HEK293 (cell line): ENCODE data around the gene NCOR2.

ENCODE experiments used
- BCL11B ChIP-seq: fragments of 450-650 bp; formaldehyde crosslinking; IDR thresholded peaks from 2 replicates; pipeline ENCODE4 v1.5.1; 2016; ENCODE audit warnings: low read depth, missing biosample characterization, missing genetic modification characterization
- FEZF1 ChIP-seq: fragments of 450-650 bp; formaldehyde crosslinking; IDR thresholded peaks from 2 replicates; pipeline ENCODE4 v1.5.1; 2016; ENCODE audit warnings: missing biosample characterization, missing genetic modification characterization
- MEIS1 ChIP-seq: sonication (generic); formaldehyde crosslinking; IDR thresholded peaks from 2 replicates; pipeline ENCODE4 v1.8.1; 2022; ENCODE audit warnings: missing genetic modification reagents, mild to moderate bottlenecking, borderline replicate concordance
- REPIN1 ChIP-seq: fragments of 450-650 bp; formaldehyde crosslinking; IDR thresholded peaks from 2 replicates; pipeline ENCODE4 v1.5.1; 2017; ENCODE audit warnings: missing biosample characterization, missing genetic modification characterization, low read depth
- YY2 ChIP-seq: fragments of 450-650 bp; formaldehyde crosslinking; IDR thresholded peaks from 2 replicates; pipeline ENCODE4 v1.5.1; 2016; ENCODE audit warnings: missing biosample characterization, missing genetic modification characterization
- ZNF157 ChIP-seq: fragments of 450-650 bp; formaldehyde crosslinking; IDR thresholded peaks from 2 replicates; pipeline ENCODE4 v1.5.1; 2016; ENCODE audit warnings: missing biosample characterization, missing genetic modification characterization
- ZNF19 ChIP-seq: fragments of 450-650 bp; formaldehyde crosslinking; IDR thresholded peaks from 2 replicates; pipeline ENCODE4; 2016; ENCODE audit warnings: missing biosample characterization, missing genetic modification characterization, low read depth
- ZNF214 ChIP-seq: fragments of 450-650 bp; formaldehyde crosslinking; IDR thresholded peaks from 2 replicates; pipeline ENCODE4 v1.5.1; 2017; ENCODE audit warnings: missing biosample characterization, mild to moderate bottlenecking, missing genetic modification characterization, borderline replicate concordance
- ZNF335 ChIP-seq: fragments of 450-650 bp; formaldehyde crosslinking; conservative IDR thresholded peaks from 2 replicates; pipeline ENCODE4 v1.5.1; 2016; ENCODE audit warnings: missing biosample characterization, missing genetic modification characterization
- ZNF394 ChIP-seq: fragments of 450-650 bp; formaldehyde crosslinking; IDR thresholded peaks from 2 replicates; pipeline ENCODE4 v1.5.1; 2016; ENCODE audit warnings: missing biosample characterization, missing genetic modification characterization, mild to moderate bottlenecking, moderate library complexity, borderline replicate concordance
- ZNF529 ChIP-seq: fragments of 450-650 bp; formaldehyde crosslinking; IDR thresholded peaks from 2 replicates; pipeline ENCODE4 v1.5.1; 2017; ENCODE audit warnings: missing genetic modification characterization, missing biosample characterization; ENCODE audit not compliant: insufficient replicate concordance
- ZNF585B ChIP-seq: fragments of 450-650 bp; formaldehyde crosslinking; IDR thresholded peaks from 2 replicates; pipeline ENCODE4 v1.5.1; 2016; ENCODE audit warnings: missing biosample characterization, missing genetic modification characterization
- ZNF623 ChIP-seq: fragments of 450-650 bp; formaldehyde crosslinking; IDR thresholded peaks from 2 replicates; pipeline ENCODE4 v1.5.1; 2016; ENCODE audit warnings: missing biosample characterization, missing genetic modification characterization
- ZNF76 ChIP-seq: fragments of 450-650 bp; formaldehyde crosslinking; IDR thresholded peaks from 2 replicates; pipeline ENCODE4; 2016; ENCODE audit warnings: low read depth, missing biosample characterization, missing genetic modification characterization, borderline replicate concordance
- ZNF791 ChIP-seq: fragments of 450-650 bp; formaldehyde crosslinking; IDR thresholded peaks from 2 replicates; pipeline ENCODE4 v1.5.1; 2016; ENCODE audit warnings: missing biosample characterization, missing genetic modification characterization
- ZSCAN23 ChIP-seq: fragments of 450-650 bp; formaldehyde crosslinking; IDR thresholded peaks from 2 replicates; pipeline ENCODE4 v1.5.1; 2016; ENCODE audit warnings: missing biosample characterization, missing genetic modification characterization
- TF ChIP-seq, protein P1 (sequence below): fragments of 450-650 bp; formaldehyde crosslinking; IDR thresholded peaks from 2 replicates; pipeline ENCODE4 v1.5.1; 2016; ENCODE audit warnings: missing biosample characterization, missing genetic modification characterization
- TF ChIP-seq, protein P2 (sequence below): fragments of 450-650 bp; formaldehyde crosslinking; IDR thresholded peaks from 2 replicates; pipeline ENCODE4 v1.5.1; 2016; ENCODE audit warnings: missing biosample characterization, missing genetic modification characterization
- TF ChIP-seq, protein P3 (sequence below): fragments of 450-650 bp; formaldehyde crosslinking; IDR thresholded peaks from 2 replicates; pipeline ENCODE4 v1.5.1; 2016; ENCODE audit warnings: missing biosample characterization, missing genetic modification characterization
- TF ChIP-seq, protein P4 (sequence below): fragments of 450-650 bp; formaldehyde crosslinking; IDR thresholded peaks from 2 replicates; pipeline ENCODE4 v1.5.1; 2016; ENCODE audit warnings: missing biosample characterization, missing genetic modification characterization
- TF ChIP-seq, protein P5 (sequence below): fragments of 450-650 bp; formaldehyde crosslinking; IDR thresholded peaks from 2 replicates; pipeline ENCODE4 v1.5.1; 2017; ENCODE audit warnings: missing biosample characterization, missing genetic modification characterization
- TF ChIP-seq, protein P6 (sequence below): fragments of 450-650 bp; formaldehyde crosslinking; IDR thresholded peaks from 2 replicates; pipeline ENCODE4 v1.5.1; 2017; ENCODE audit warnings: missing biosample characterization, mild to moderate bottlenecking, missing genetic modification characterization, moderate library complexity
- TF ChIP-seq, protein P7 (sequence below): fragments of 450-650 bp; formaldehyde crosslinking; IDR thresholded peaks from 2 replicates; pipeline ENCODE4 v1.5.1; 2016; ENCODE audit warnings: missing biosample characterization, missing genetic modification characterization
- TF ChIP-seq, protein P8 (sequence below): sonication (generic); formaldehyde crosslinking; IDR thresholded peaks from 2 replicates; pipeline ENCODE4 v1.8.1; 2022; ENCODE audit warnings: mild to moderate bottlenecking, moderate library complexity, missing genetic modification reagents

Gene NCOR2

DNA sequence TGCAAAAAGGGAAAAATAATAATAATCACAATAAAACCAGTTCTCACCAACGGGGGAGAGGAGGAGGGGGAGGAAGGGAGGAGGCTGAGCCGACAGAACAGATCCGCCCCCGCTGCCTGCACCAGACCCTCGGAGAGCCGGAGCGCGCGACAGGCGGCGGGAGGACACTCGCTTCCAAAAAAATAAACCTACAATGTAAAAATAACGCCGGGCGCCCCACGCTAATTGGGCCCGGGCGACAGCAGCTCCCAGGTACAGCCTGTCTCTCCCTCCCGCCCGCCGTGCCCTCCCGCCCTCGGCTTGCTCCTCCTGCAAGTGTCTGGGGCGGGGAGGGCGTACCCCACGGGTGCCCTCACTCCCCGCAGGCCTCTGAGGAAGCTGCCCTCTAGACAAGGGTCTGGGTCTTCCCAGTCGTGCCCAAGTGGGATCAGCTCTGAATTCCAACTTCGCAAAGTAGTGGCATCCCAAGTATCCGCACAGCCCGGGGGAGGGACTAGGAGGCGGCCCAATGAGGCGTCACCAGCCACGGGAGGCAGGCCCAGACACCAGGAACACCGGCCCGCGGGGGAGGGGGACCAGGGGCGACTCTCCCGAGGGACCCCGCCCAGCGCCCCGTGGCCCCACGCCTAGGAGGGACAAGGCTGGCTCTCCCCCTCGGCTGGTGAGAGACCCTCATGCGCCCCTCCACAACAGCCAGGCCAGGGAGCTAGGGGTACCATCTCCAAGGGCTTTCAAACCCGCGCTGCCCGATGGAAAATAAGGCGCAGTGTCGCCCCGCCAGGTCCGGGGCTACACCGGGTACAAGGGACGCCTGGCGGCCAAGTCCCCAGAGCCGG lies 1.0 kb downstream of the NCOR2 start (continued):
- TF ChIP-seq, protein P1, sequence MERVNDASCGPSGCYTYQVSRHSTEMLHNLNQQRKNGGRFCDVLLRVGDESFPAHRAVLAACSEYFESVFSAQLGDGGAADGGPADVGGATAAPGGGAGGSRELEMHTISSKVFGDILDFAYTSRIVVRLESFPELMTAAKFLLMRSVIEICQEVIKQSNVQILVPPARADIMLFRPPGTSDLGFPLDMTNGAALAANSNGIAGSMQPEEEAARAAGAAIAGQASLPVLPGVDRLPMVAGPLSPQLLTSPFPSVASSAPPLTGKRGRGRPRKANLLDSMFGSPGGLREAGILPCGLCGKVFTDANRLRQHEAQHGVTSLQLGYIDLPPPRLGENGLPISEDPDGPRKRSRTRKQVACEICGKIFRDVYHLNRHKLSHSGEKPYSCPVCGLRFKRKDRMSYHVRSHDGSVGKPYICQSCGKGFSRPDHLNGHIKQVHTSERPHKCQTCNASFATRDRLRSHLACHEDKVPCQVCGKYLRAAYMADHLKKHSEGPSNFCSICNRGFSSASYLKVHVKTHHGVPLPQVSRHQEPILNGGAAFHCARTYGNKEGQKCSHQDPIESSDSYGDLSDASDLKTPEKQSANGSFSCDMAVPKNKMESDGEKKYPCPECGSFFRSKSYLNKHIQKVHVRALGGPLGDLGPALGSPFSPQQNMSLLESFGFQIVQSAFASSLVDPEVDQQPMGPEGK (tag by site-specific recombination): peak; percentile 96
- TF ChIP-seq ZNF394 (tag by site-specific recombination) (0 out of 2 replicates have a peak, but pooled peaks have one; percentile 17), BCL11B (tag by site-specific recombination) (no peak), REPIN1 (tag by site-specific recombination) (no peak), ZNF623 (tag by site-specific recombination) (no peak), ZSCAN23 (no peak), ZNF76 (tag by site-specific recombination) (peak; percentile 56; the same call in 1 of the 2 replicates), ZNF214 (tag by site-specific recombination) (no peak), FEZF1 (no peak), ZNF585B (tag by site-specific recombination) (no peak), ZNF19 (no peak), ZNF335 (tag by site-specific recombination) (peak; percentile 98), ZNF157 (tag by site-specific recombination) (no peak), YY2 (tag by site-specific recombination) (no peak), ZNF791 (tag by site-specific recombination) (no peak), MEIS1 (no peak), ZNF529 (tag by site-specific recombination) (no peak)
- TF ChIP-seq, protein P2, sequence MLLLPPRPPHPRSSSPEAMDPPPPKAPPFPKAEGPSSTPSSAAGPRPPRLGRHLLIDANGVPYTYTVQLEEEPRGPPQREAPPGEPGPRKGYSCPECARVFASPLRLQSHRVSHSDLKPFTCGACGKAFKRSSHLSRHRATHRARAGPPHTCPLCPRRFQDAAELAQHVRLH (tag by site-specific recombination): no peak
- TF ChIP-seq, protein P3, sequence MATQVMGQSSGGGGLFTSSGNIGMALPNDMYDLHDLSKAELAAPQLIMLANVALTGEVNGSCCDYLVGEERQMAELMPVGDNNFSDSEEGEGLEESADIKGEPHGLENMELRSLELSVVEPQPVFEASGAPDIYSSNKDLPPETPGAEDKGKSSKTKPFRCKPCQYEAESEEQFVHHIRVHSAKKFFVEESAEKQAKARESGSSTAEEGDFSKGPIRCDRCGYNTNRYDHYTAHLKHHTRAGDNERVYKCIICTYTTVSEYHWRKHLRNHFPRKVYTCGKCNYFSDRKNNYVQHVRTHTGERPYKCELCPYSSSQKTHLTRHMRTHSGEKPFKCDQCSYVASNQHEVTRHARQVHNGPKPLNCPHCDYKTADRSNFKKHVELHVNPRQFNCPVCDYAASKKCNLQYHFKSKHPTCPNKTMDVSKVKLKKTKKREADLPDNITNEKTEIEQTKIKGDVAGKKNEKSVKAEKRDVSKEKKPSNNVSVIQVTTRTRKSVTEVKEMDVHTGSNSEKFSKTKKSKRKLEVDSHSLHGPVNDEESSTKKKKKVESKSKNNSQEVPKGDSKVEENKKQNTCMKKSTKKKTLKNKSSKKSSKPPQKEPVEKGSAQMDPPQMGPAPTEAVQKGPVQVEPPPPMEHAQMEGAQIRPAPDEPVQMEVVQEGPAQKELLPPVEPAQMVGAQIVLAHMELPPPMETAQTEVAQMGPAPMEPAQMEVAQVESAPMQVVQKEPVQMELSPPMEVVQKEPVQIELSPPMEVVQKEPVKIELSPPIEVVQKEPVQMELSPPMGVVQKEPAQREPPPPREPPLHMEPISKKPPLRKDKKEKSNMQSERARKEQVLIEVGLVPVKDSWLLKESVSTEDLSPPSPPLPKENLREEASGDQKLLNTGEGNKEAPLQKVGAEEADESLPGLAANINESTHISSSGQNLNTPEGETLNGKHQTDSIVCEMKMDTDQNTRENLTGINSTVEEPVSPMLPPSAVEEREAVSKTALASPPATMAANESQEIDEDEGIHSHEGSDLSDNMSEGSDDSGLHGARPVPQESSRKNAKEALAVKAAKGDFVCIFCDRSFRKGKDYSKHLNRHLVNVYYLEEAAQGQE (tag by site-specific recombination): no peak
- TF ChIP-seq, protein P4, sequence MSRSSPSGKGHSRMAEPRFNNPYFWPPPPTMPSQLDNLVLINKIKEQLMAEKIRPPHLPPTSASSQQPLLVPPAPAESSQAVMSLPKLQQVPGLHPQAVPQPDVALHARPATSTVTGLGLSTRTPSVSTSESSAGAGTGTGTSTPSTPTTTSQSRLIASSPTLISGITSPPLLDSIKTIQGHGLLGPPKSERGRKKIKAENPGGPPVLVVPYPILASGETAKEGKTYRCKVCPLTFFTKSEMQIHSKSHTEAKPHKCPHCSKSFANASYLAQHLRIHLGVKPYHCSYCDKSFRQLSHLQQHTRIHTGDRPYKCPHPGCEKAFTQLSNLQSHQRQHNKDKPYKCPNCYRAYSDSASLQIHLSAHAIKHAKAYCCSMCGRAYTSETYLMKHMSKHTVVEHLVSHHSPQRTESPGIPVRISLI: no peak
- TF ChIP-seq, protein P5, sequence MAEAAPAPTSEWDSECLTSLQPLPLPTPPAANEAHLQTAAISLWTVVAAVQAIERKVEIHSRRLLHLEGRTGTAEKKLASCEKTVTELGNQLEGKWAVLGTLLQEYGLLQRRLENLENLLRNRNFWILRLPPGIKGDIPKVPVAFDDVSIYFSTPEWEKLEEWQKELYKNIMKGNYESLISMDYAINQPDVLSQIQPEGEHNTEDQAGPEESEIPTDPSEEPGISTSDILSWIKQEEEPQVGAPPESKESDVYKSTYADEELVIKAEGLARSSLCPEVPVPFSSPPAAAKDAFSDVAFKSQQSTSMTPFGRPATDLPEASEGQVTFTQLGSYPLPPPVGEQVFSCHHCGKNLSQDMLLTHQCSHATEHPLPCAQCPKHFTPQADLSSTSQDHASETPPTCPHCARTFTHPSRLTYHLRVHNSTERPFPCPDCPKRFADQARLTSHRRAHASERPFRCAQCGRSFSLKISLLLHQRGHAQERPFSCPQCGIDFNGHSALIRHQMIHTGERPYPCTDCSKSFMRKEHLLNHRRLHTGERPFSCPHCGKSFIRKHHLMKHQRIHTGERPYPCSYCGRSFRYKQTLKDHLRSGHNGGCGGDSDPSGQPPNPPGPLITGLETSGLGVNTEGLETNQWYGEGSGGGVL: 0 out of 2 replicates have a peak, but pooled peaks have one; percentile 33
- TF ChIP-seq, protein P6, sequence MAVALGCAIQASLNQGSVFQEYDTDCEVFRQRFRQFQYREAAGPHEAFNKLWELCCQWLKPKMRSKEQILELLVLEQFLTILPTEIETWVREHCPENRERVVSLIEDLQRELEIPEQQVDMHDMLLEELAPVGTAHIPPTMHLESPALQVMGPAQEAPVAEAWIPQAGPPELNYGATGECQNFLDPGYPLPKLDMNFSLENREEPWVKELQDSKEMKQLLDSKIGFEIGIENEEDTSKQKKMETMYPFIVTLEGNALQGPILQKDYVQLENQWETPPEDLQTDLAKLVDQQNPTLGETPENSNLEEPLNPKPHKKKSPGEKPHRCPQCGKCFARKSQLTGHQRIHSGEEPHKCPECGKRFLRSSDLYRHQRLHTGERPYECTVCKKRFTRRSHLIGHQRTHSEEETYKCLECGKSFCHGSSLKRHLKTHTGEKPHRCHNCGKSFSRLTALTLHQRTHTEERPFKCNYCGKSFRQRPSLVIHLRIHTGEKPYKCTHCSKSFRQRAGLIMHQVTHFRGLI (tag by site-specific recombination): no peak
- TF ChIP-seq, protein P7, sequence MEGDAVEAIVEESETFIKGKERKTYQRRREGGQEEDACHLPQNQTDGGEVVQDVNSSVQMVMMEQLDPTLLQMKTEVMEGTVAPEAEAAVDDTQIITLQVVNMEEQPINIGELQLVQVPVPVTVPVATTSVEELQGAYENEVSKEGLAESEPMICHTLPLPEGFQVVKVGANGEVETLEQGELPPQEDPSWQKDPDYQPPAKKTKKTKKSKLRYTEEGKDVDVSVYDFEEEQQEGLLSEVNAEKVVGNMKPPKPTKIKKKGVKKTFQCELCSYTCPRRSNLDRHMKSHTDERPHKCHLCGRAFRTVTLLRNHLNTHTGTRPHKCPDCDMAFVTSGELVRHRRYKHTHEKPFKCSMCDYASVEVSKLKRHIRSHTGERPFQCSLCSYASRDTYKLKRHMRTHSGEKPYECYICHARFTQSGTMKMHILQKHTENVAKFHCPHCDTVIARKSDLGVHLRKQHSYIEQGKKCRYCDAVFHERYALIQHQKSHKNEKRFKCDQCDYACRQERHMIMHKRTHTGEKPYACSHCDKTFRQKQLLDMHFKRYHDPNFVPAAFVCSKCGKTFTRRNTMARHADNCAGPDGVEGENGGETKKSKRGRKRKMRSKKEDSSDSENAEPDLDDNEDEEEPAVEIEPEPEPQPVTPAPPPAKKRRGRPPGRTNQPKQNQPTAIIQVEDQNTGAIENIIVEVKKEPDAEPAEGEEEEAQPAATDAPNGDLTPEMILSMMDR (tag by site-specific recombination): peak; percentile 58; the same call in 1 of the 2 replicates
- TF ChIP-seq, protein P8, sequence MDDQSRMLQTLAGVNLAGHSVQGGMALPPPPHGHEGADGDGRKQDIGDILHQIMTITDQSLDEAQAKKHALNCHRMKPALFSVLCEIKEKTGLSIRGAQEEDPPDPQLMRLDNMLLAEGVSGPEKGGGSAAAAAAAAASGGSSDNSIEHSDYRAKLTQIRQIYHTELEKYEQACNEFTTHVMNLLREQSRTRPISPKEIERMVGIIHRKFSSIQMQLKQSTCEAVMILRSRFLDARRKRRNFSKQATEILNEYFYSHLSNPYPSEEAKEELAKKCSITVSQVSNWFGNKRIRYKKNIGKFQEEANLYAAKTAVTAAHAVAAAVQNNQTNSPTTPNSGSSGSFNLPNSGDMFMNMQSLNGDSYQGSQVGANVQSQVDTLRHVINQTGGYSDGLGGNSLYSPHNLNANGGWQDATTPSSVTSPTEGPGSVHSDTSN (CRISPR knock-in tag): no peak
